Adrenal gland (tissue), 12 donors: ENCODE data around the gene SLX4. TPM values are rescaled to one million over a fixed set of nuclear protein-coding genes. Genes with fewer than 3 reads are reported as not detected.

Experiments
- DNase-seq, 7 donors: peaks; one replicate each; pipeline ENCODE4 v3.0.0-alpha.2; 2019 to 2020
- H3K27ac ChIP-seq, 5 donors: fragments of 200-600 bp; sonication (generic) in 4 of 5; 1 replicate in 3 of 5; 2 replicates in 2 of 5; pipeline versions ENCODE4 v1.5.1 to v1.8.0; 2016 to 2020; ENCODE audit warnings: mild to moderate bottlenecking in 1 of 5
- H3K27me3 ChIP-seq: fragments of 200-600 bp; 2 replicates; pipeline ENCODE4 v1.8.0; 2021
- H3K36me3 ChIP-seq, 2 donors: fragments of 200-600 bp; replicated peaks in 1 of 2; 1 replicate in 1 of 2; 2 replicates in 1 of 2; pipeline versions ENCODE4 v1.5.1 to v1.8.0; 2018 to 2022
- H3K4me1 ChIP-seq, 2 donors: fragments of 200-600 bp; replicated peaks in 1 of 2; 1 replicate in 1 of 2; 2 replicates in 1 of 2; pipeline versions ENCODE4 v1.5.1 to v1.8.0; 2018 to 2021
- H3K4me3 ChIP-seq, 4 donors: fragments of 200-600 bp; sonication (generic) in 3 of 4; one replicate each; pipeline ENCODE4 v1.5.1; 2016 to 2018
- H3K9me3 ChIP-seq, 3 donors: fragments of 200-600 bp; sonication (generic) in 1 of 3; replicated peaks in 1 of 3; 1 replicate in 2 of 3; 2 replicates in 1 of 3; pipeline versions ENCODE4 v1.5.1 to v1.8.0; 2016 to 2021
- CTCF ChIP-seq, 6 experiments: fragments of 450-650 bp in 4 of 6; fragments of 200-600 bp in 2 of 6; sonication (generic) in 1 of 6; IDR thresholded peaks; 1 replicate in 5 of 6; 2 replicates in 1 of 6; pipeline versions ENCODE4 v1.5.1 to v1.8.0; 2016 to 2021; ENCODE audit warnings: antibody characterized with exemption in 6 of 6, mild to moderate bottlenecking in 2 of 6, moderate library complexity in 1 of 6
- POLR2A ChIP-seq, 2 donors: fragments of 450-650 bp; IDR thresholded peaks; one replicate each; pipeline ENCODE4 v1.6.1; 2017; ENCODE audit warnings: antibody characterized with exemption in 2 of 2, mild to moderate bottlenecking in 2 of 2, moderate library complexity in 1 of 2
- WGBS, 4 donors: extraction: QIAGEN DNeasy Blood & Tissue Kit in 2 of 4; methylation state at CpG; one replicate each; pipeline versions ENCODE4 v1.1.5 to v1.1.7; 2013 to 2017; 5-methylcytosine and 5-hydroxymethylcytosine counted together
- intact Hi-C, 2 donors: fragments of 100-400 bp; cut with DNase I; formaldehyde crosslinking; loops; one replicate each; pipeline versions ENCODE4 v1.14.1 to v1.15.0; 2022 to 2023
- polyA plus RNA-seq, 3 donors: library from polyadenylated mRNA; stranded (reverse); fragments of 200-250 nt in 2 of 3; fragments of 350-450 nt in 1 of 3; fragmentation: Illumina TruSeq in 1 of 3; extraction: RNeasy Lipid Tissue Mini Kit (QIAGEN cat#74804) in 1 of 3; gene quantifications; one replicate each; pipeline ENCODE4 v1.2.3, GENCODE V29; 2013 to 2014
- total RNA-seq, 9 donors: library from RNA; depleted of rRNA in 4 of 9; stranded (reverse); fragments of >200 nt in 4 of 9; fragments of 120-200 nt in 1 of 9; fragmentation: NEBNext Ultra II Directional in 1 of 9; extraction: Animal tissue kit (Norgen Biotek cat#: 25700) in 1 of 9; gene quantifications; one replicate each; pipeline versions ENCODE4 v1.1.0 to v1.2.4, GENCODE V29; 2013 to 2023
- donor health status: healthy with polysubstance abuse.
- donor health status: Bipolar disorder and iron deficiency.
- donor health status: DM: yes; HTN: yes; CAD: no.
- donor health status: DM: no; HTN: no; CAD: no.
- donor health status: DM: no; HTN: no; CAD: no.
- donor health status: DM: yes; HTN: yes; CAD: no.

Gene SLX4
- total and polyA plus RNA-seq, 12 donors, result 1.7 to 8.2 (median 4.2) TPM

- no peak for DNase-seq
- 77 to 85% (median 82%) methylated on average over 3 of the region's 3 CpGs for WGBS, 4 donors
- intact Hi-C loops, result no loop called here
- H3K27me3 ChIP-seq, result no peaks in the 10 kb centered on the region
- TF ChIP-seq CTCF (IDR thresholded peaks at IDR 0.05) (no peak), POLR2A (IDR thresholded peaks at IDR 0.05) (no peak)
- H3K4me1 ChIP-seq, result peaks cover 6 to 8% of the 10 kb centered on the region in 2 donors
- H3K27ac ChIP-seq, result no peak overlapping the region
- no peaks in the 10 kb centered on the region for H3K36me3 ChIP-seq
- H3K4me3 ChIP-seq, result no peak overlapping the region
- no peaks in the 10 kb centered on the region for H3K9me3 ChIP-seq
Observed at GRCh38 chr16:3623642-3624041, 12.2 kb upstream of the SLX4 start.

- Histone ChIP-seq H3K36me3 (no peaks in the 10 kb centered on the region), H3K4me3 (no peak overlapping the region), H3K27ac (peak overlapping the region in 3 of 5 donors; percentile 47 to 81 (median 48)), H3K9me3 (no peaks in the 10 kb centered on the region), H3K4me1 (peaks cover under 1% of the 10 kb centered on the region in 2 donors), H3K27me3 (no peaks in the 10 kb centered on the region)
- intact Hi-C loops, result no loop called here
- peak in 6 of 7 donors; percentile 51 to 74 (median 72) for DNase-seq
- WGBS, 4 donors, result 42 to 46% (median 45%) methylated on average over 3 of the region's 3 CpGs
- TF ChIP-seq CTCF (IDR thresholded peaks at IDR 0.05) (no peak), POLR2A (IDR thresholded peaks at IDR 0.05) (no peak)
Observed at GRCh38 chr16:3618769-3619141, 7.3 kb upstream of the SLX4 start.

GRCh38 chr16:3612510-3613466 is 1.4 kb upstream of the SLX4 start:
- DNase-seq, result no peak

More at GRCh38 chr16:3612510-3613466, 1.4 kb upstream of the SLX4 start:
- intact Hi-C loops, result no loop called here
- Histone ChIP-seq H3K27me3 (no peaks in the 10 kb centered on the region), H3K4me1 (peaks cover 12 to 17% of the 10 kb centered on the region in 2 donors), H3K27ac (no peak overlapping the region), H3K4me3 (peak overlapping the region in 2 of 4 donors; percentile 67 to 71), H3K9me3 (no peaks in the 10 kb centered on the region), H3K36me3 (no peaks in the 10 kb centered on the region)
- TF ChIP-seq CTCF (IDR thresholded peaks at IDR 0.05), result no peak
- TF ChIP-seq POLR2A (IDR thresholded peaks at IDR 0.05), result no peak
- WGBS, 4 donors, result 81 to 85% (median 83%) methylated on average over 31 to 34 of the region's 34 CpGs
